K562 (cell line): ENCODE measurements around the gene AJUBA. TPM values are rescaled to one million over a fixed set of nuclear protein-coding genes. Genes with fewer than 3 reads are reported as not detected.

Source experiments
- ATAC-seq: fragments of 200-7000 bp; cut with Tn5 transposase; 3 replicates; pipeline ENCODE4 v1.9.1; 2020; ENCODE audit warnings: moderate library complexity
- BruUV-seq: library from RNA; stranded (reverse); fragments of 400-500 nt; replicated peaks from 2 replicates; lab custom pipeline; 2021; lab: Mats Ljungman, UMichigan
- CTCF ChIA-PET: fragments of 300-600 bp; formaldehyde crosslinking; extraction: SDS; loops from one replicate; lab custom pipeline; 2021; ENCODE audit warnings: low intra/inter-chr PET ratio; lab: Yijun Ruan, JAX
- POLR2A ChIA-PET: fragments of 300-600, 350-650 bp; sonication (Branson Sonifier 250); formaldehyde crosslinking; extraction: SDS; loops from one replicate; lab custom pipeline; 2021; ENCODE audit warnings: antibody characterized with exemption, inconsistent platforms; lab: Yijun Ruan, JAX
- DNase-seq, 4 experiments: peaks; one replicate each; pipeline versions ENCODE4 v3.0.0 to v3.0.0-alpha.2; 2011 to 2018; ENCODE audit warnings: low spot score in 3 of 4, mixed read lengths in 3 of 4; ENCODE audit errors: extremely low read depth in 1 of 4
- FAIRE-seq: peaks from 2 replicates; lab custom pipeline; 2011; peaks lifted over from hg19 to GRCh38; lab: Jason Lieb, UNC
- H2AFZ ChIP-seq: 2 replicates; pipeline ENCODE4 v1.6.0; 2011; ENCODE audit warnings: low read depth, low read length, control low read depth, inconsistent platforms
- H3K27ac ChIP-seq: fragments of 200-600 bp; 3 replicates; pipeline ENCODE4 v1.8.0; 2011; ENCODE audit warnings: low read depth, mild to moderate bottlenecking, control low read depth, inconsistent platforms, low read length, moderate library complexity, mixed read lengths; ENCODE audit errors: extremely low read depth
- H3K27me3 ChIP-seq, 2 experiments: fragments of 300-600 bp in 1 of 2; 2 replicates in 1 of 2; 3 replicates in 1 of 2; pipeline versions ENCODE4 v1.6.0 to v1.8.0; 2011; ENCODE audit warnings: inconsistent platforms in 2 of 2, low read length in 2 of 2, mild to moderate bottlenecking in 1 of 2, mixed read lengths in 1 of 2, moderate library complexity in 1 of 2; ENCODE audit not compliant: control insufficient read depth in 2 of 2, insufficient read depth in 2 of 2
- H3K36me3 ChIP-seq: fragments of 300-600 bp; 3 replicates; pipeline ENCODE4 v1.8.0; 2011; ENCODE audit warnings: mild to moderate bottlenecking, low read length, inconsistent platforms; ENCODE audit not compliant: control insufficient read depth, insufficient read depth
- H3K4me1 ChIP-seq, 2 experiments: fragments of 200-600 bp in 1 of 2; replicated peaks in 1 of 2; 2 replicates in 1 of 2; 3 replicates in 1 of 2; pipeline versions ENCODE4 v1.5.1 to v1.8.0; 2011; ENCODE audit warnings: inconsistent platforms in 2 of 2, low read length in 2 of 2, mild to moderate bottlenecking in 1 of 2, mixed read lengths in 1 of 2, moderate library complexity in 1 of 2; ENCODE audit not compliant: control insufficient read depth in 2 of 2, insufficient read depth in 2 of 2
- H3K4me2 ChIP-seq: 2 replicates; pipeline ENCODE4 v1.6.1; 2011; ENCODE audit warnings: low read length, control low read depth, inconsistent platforms, mixed read lengths; ENCODE audit not compliant: insufficient read depth
- H3K4me3 ChIP-seq: fragments of 200-600 bp; sonication (generic), shearing (Covaris generic); 2 replicates; pipeline ENCODE4 v1.5.1; 2016; ENCODE audit warnings: control low read depth, inconsistent platforms
- H3K79me2 ChIP-seq: fragments of 200-600 bp; 3 replicates; pipeline ENCODE4 v1.8.0; 2011; ENCODE audit warnings: low read length, inconsistent platforms; ENCODE audit not compliant: control insufficient read depth, insufficient read depth
- H3K9ac ChIP-seq, 2 experiments: 2 replicates each; pipeline versions ENCODE4 v1.6.0 to v1.6.1; 2011; ENCODE audit warnings: low read depth in 2 of 2, low read length in 2 of 2, control low read depth in 1 of 2, inconsistent platforms in 1 of 2, mild to moderate bottlenecking in 1 of 2, mixed read lengths in 1 of 2; ENCODE audit not compliant: insufficient read depth in 1 of 2
- H3K9me1 ChIP-seq: one replicate; pipeline ENCODE4 v1.6.0; 2011; ENCODE audit warnings: inconsistent platforms, mild to moderate bottlenecking, low read length, moderate library complexity; ENCODE audit not compliant: control insufficient read depth, insufficient read depth
- H3K9me3 ChIP-seq: replicated peaks from 2 replicates; pipeline ENCODE4 v1.5.1; 2011; ENCODE audit warnings: low read depth, low read length, inconsistent platforms; ENCODE audit not compliant: control insufficient read depth, insufficient read depth
- H4K20me1 ChIP-seq: replicated peaks from 2 replicates; pipeline ENCODE4 v1.6.1; 2011; ENCODE audit warnings: low read length, inconsistent platforms, mixed read lengths; ENCODE audit not compliant: control insufficient read depth, insufficient read depth
- HNRNPUL1 ChIP-seq: fragments of 200-400 bp; formaldehyde crosslinking; IDR thresholded peaks from 2 replicates; pipeline ENCODE4 v1.6.1; 2017; ENCODE audit warnings: low read length
- LARP7 ChIP-seq: fragments of 450-650 bp; IDR thresholded peaks from 2 replicates; pipeline ENCODE4 v1.6.1; 2016
- NFIX ChIP-seq: fragments of 250-450 bp; sonication (Bioruptor Pico); IDR thresholded peaks from 2 replicates; pipeline ENCODE4 v1.4.0; 2020; ENCODE audit warnings: low read depth, mild to moderate bottlenecking, moderate library complexity
- REST ChIP-seq, 2 experiments: fragments of 450-650 bp; formaldehyde crosslinking in 1 of 2; IDR thresholded peaks; 2 replicates each; pipeline versions ENCODE4 v1.4.0 to v1.6.1; 2014 to 2020; ENCODE audit warnings: mild to moderate bottlenecking in 2 of 2, borderline replicate concordance in 1 of 2, low read depth in 1 of 2
- ZEB2 ChIP-seq: fragments of 450-650 bp; IDR thresholded peaks from 2 replicates; pipeline ENCODE4 v1.6.1; 2016
- ZNF512 ChIP-seq: IDR thresholded peaks from 2 replicates; pipeline ENCODE4 v1.6.1; 2016; ENCODE audit warnings: missing genetic modification characterization, missing compliant biosample characterization
- WGBS: fragments of 100-300 bp; shearing (Covaris generic); methylation state at CpG from one replicate; pipeline ENCODE4 v1.1.6; 2016; ENCODE audit warnings: low coverage, mixed read lengths; ENCODE audit not compliant: insufficient coverage; ENCODE audit errors: missing lambda C conversion rate; 5-methylcytosine and 5-hydroxymethylcytosine counted together
- in situ Hi-C: fragments of 300-500 bp; cut with MboI; formaldehyde crosslinking; loops from 4 replicates; pipeline ENCODE4 v1.15.0; 2018; ENCODE audit warnings: inconsistent platforms, mixed read lengths
- intact Hi-C: fragments of 100-400 bp; cut with micrococcal nuclease; formaldehyde crosslinking; loops from 2 replicates; pipeline ENCODE4 v1.14.2; 2022
- polyA plus RNA-seq, 8 experiments: library from polyadenylated mRNA; depleted of rRNA in 4 of 8; stranded (reverse) in 5 of 8; unstranded in 3 of 8; fragments of >200 nt; fragmentation: Nextera tagmentation in 2 of 8; fragmentation: Illumina TruSeq in 1 of 8; extraction: Ambion mirVana in 2 of 8; extraction: Trizol in 1 of 8; gene quantifications; 2 replicates each; pipeline versions ENCODE4 v1.2.1 to v1.2.3, GENCODE V29; 2011 to 2014; ENCODE audit warnings: inconsistent platforms in 1 of 8, missing spikeins in 1 of 8
- total RNA-seq, 7 experiments: library from RNA; depleted of rRNA in 6 of 7; stranded (reverse); fragments of >200 nt in 6 of 7; fragmentation: Illumina TruSeq in 2 of 7; extraction: Trizol in 2 of 7; gene quantifications; 2 replicates each; pipeline versions ENCODE4 v1.2.1 to v1.2.3, GENCODE V29; 2011 to 2021; ENCODE audit warnings: low replicate concordance in 1 of 7
- TF ChIP-seq, protein P1 (sequence below): sonication (generic); formaldehyde crosslinking; IDR thresholded peaks from 2 replicates; pipeline ENCODE4 v1.9.0; 2022; ENCODE audit warnings: mild to moderate bottlenecking, missing genetic modification reagents
- TF ChIP-seq, protein P2 (sequence below): fragments of 150-350 bp; conservative IDR thresholded peaks from 2 replicates; pipeline ENCODE4 v1.6.1; 2014; ENCODE audit warnings: low read length

AJUBA gene
- total and polyA plus RNA-seq, 9 of the 15 experiments (the other 6 are each of a cell fraction or from before 2014, with no cell fraction given), result 0.73 to 4.7 (median 2.8) TPM

DNA sequence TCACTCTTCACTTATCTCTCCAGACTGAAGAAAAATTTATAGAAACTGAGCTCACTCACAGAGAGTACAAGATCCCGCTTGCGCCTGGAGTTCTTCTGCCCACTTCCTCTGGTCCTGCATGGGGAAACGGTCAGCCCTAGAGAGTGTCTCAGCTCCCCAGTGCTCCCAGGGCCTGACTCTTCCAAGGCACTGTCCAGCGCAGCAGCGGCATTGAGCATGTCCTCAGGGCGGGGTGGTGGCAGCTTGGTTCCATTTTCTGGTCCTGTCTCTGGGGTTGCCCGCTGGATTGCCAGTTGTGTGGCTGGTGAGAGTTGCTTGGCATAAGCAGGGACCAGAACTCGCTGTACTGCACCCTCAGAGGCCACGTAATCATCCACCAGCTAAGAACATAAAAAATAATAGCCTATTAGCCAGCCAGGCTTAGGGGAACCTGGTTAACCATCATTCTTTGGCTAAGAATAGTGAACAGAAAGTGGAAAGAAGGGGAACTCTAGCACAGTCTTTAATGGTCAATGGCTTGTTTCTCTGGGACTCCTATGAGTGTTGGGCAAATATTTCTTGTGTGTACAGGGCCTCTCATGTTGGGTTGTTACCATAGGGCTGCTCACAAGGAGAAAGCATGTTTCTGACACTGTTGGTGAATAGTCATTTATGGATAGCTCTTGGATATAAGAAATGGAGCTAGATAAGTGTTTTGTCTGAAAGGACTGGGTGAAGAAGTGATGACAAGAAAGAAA lies 13.7 kb upstream of the AJUBA start:
- Histone ChIP-seq H3K27me3 (no peaks in the 10 kb centered on the region), H3K4me1 (peaks cover 12 to 18% of the 10 kb centered on the region in 2 experiments; a peak in 4 of 5 replicates), H3K9me3 (no peaks in the 10 kb centered on the region), H4K20me1 (no peaks in the 10 kb centered on the region), H3K4me3 (no peak overlapping the region), H3K4me2 (no peak overlapping the region), H2AFZ (no peak overlapping the region), H3K27ac (no peak overlapping the region), H3K9me1 (no peaks in the 10 kb centered on the region), H3K79me2 (no peaks in the 10 kb centered on the region), H3K9ac (no peak overlapping the region), H3K36me3 (peaks cover 4% of the 10 kb centered on the region; the same call in 2 of the 3 replicates)
- DNase-seq, result no peak
- POLR2A ChIA-PET, result interaction anchor here (0.7 to 7.7 kb wide), 15 partner anchors 9 to 111 kb away, joined by 3 to 81 read pairs (median 4); partner anchors contain the start of genes ACIN1, AJUBA, C14orf119 and HAUS4
- WGBS, result 74% methylated on average over 9 of the region's 9 CpGs
- no TSS peak for BruUV-seq
- no peak for ATAC-seq
- in situ Hi-C loops, result no loop called here
- intact Hi-C loops, result no loop called here
- CTCF ChIA-PET, result interaction anchor here (4.1 kb wide), 1 partner anchor 58 kb away, joined by 45 read pairs; the partner anchor contains the start of gene CDH24
- no peak for FAIRE-seq
- no peak for TF ChIP-seq ZNF512 (tag)
- TF ChIP-seq, protein P1, sequence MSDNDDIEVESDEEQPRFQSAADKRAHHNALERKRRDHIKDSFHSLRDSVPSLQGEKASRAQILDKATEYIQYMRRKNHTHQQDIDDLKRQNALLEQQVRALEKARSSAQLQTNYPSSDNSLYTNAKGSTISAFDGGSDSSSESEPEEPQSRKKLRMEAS (CRISPR knock-in tag), result no peak
- TF ChIP-seq ZEB2, result no peak
- no peak for TF ChIP-seq REST (IDR thresholded peaks at IDR 0.05; ENCODE audit: borderline replicate concordance)
- TF ChIP-seq REST (CRISPR knock-in tag; IDR thresholded peaks at IDR 0.05; ENCODE audit: low read depth), result no peak
- TF ChIP-seq LARP7, result no peak
- TF ChIP-seq HNRNPUL1, result no peak
- no peak for TF ChIP-seq NFIX (CRISPR knock-in tag)
- TF ChIP-seq, protein P2, sequence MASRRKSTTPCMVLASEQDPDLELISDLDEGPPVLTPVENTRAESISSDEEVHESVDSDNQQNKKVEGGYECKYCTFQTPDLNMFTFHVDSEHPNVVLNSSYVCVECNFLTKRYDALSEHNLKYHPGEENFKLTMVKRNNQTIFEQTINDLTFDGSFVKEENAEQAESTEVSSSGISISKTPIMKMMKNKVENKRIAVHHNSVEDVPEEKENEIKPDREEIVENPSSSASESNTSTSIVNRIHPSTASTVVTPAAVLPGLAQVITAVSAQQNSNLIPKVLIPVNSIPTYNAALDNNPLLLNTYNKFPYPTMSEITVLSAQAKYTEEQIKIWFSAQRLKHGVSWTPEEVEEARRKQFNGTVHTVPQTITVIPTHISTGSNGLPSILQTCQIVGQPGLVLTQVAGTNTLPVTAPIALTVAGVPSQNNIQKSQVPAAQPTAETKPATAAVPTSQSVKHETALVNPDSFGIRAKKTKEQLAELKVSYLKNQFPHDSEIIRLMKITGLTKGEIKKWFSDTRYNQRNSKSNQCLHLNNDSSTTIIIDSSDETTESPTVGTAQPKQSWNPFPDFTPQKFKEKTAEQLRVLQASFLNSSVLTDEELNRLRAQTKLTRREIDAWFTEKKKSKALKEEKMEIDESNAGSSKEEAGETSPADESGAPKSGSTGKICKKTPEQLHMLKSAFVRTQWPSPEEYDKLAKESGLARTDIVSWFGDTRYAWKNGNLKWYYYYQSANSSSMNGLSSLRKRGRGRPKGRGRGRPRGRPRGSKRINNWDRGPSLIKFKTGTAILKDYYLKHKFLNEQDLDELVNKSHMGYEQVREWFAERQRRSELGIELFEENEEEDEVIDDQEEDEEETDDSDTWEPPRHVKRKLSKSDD, result no peak
